ENCODE data around the gene SEPTIN10. TPM values are rescaled to one million over a fixed set of nuclear protein-coding genes. Genes with fewer than 3 reads are reported as not detected.

SEPTIN10 gene
- polyA plus RNA-seq, 2 donors = 44.8 to 45.9 TPM

DNA sequence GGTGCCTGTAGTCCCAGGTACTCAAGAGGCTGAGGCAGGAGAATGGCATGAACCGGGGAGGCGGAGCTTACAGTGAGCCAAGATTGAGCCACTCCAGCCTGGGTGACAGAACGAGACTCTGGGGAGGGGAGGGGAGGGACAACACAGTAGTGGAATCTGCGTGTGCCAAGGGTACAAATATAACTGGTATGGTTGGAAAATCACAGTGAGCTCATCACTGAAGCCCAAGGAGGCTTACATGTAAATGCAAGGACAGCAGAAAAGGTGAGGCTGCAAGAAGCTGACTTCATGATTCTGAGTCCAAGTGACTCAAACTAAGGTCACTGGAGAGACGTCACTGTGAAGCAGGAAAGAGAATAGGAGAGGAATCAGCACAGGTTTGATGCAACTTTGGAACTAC lies 9.2 kb downstream of the SEPTIN10 start:
- Histone ChIP-seq H3K27ac (ENCODE audit: low read depth in 2 of 2, low read length in 1 of 2) (peak overlapping the region; percentile 71 to 81), H3K36me3 (ENCODE audit: control insufficient read depth in 2 of 2, insufficient read depth in 2 of 2, low read length in 1 of 2) (no peaks in the 10 kb centered on the region), H3K4me3 (ENCODE audit: low read depth in 1 of 2, low read length in 2 of 2) (no peak overlapping the region), H3K4me1 (ENCODE audit: control insufficient read depth in 2 of 2, insufficient read depth in 2 of 2, low read length in 1 of 2) (no peaks in the 10 kb centered on the region), H3K9me3 (ENCODE audit: control insufficient read depth in 2 of 2, insufficient read depth in 1 of 2, low read depth in 1 of 2, low read length in 1 of 2) (no peaks in the 10 kb centered on the region), H3K27me3 (ENCODE audit: control insufficient read depth in 1 of 2, insufficient read depth in 2 of 2, low read length in 2 of 2) (no peaks in the 10 kb centered on the region)
- WGBS, 2 donors = 66 to 67% methylated on average over 5 of the region's 5 CpGs

DNA sequence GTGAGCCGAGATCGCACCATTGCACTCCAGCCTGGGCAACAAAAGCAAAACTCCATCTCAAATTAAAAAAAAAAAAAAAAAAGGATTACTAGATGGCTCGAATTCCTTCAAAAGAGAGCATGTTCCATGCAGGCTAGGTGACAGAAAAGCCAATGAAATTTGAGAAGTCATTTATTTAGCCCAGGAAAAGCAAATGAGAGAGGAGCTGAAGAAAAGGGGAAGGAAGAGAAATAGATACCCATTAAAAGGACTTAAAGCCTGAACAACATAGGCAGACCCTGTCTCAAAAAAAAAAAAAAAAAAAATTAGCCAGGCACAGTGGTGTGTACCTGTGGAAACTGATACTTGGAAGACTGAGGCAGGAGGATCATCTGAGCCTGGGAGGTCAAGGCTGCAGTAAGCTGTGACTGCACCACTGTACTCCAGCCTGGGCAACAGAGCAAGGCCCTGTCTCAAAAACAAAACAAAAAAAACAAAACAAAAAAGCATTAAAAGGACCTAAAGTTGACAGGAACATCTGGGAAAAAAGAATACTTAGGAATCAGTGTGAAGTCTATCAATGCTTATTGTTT lies 11.1 kb downstream of the SEPTIN10 start:
- H3K36me3 ChIP-seq (ENCODE audit: control insufficient read depth in 2 of 2, insufficient read depth in 2 of 2, low read length in 1 of 2) = no peaks in the 10 kb centered on the region
- 75 to 91% methylated on average over 3 of the region's 3 CpGs for WGBS, 2 donors
- H3K27me3 ChIP-seq (ENCODE audit: control insufficient read depth in 1 of 2, insufficient read depth in 2 of 2, low read length in 2 of 2) = no peaks in the 10 kb centered on the region
- no peak overlapping the region for H3K4me3 ChIP-seq (ENCODE audit: low read depth in 1 of 2, low read length in 2 of 2)
- H3K4me1 ChIP-seq (ENCODE audit: control insufficient read depth in 2 of 2, insufficient read depth in 2 of 2, low read length in 1 of 2) = no peaks in the 10 kb centered on the region
- H3K9me3 ChIP-seq (ENCODE audit: control insufficient read depth in 2 of 2, insufficient read depth in 1 of 2, low read depth in 1 of 2, low read length in 1 of 2) = no peaks in the 10 kb centered on the region
- no peak overlapping the region for H3K27ac ChIP-seq (ENCODE audit: low read depth in 2 of 2, low read length in 1 of 2)

DNA sequence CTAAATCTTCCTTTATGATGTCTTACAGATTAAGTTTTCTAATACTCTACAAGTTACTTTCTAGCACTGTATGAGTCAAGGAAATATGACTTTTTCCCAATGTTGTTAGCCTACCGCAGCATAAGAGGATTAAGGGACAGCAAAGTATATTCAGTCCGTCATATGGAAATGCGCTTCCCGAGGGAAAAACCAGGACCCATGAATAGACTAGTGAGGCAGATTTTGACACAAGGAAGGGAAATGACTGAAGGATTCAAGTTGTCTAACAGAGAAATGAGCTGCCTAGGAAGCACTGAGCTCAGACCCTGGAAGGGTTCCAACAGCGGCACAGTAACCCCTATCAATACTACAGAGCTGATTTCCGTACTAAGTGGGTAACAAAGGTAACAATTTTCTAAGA lies 12.0 kb downstream of the SEPTIN10 start:
- Histone ChIP-seq H3K27me3 (ENCODE audit: control insufficient read depth in 1 of 2, insufficient read depth in 2 of 2, low read length in 2 of 2) (no peaks in the 10 kb centered on the region), H3K9me3 (ENCODE audit: control insufficient read depth in 2 of 2, insufficient read depth in 1 of 2, low read depth in 1 of 2, low read length in 1 of 2) (no peaks in the 10 kb centered on the region), H3K36me3 (ENCODE audit: control insufficient read depth in 2 of 2, insufficient read depth in 2 of 2, low read length in 1 of 2) (no peaks in the 10 kb centered on the region), H3K4me3 (ENCODE audit: low read depth in 1 of 2, low read length in 2 of 2) (no peak overlapping the region), H3K4me1 (ENCODE audit: control insufficient read depth in 2 of 2, insufficient read depth in 2 of 2, low read length in 1 of 2) (no peaks in the 10 kb centered on the region), H3K27ac (ENCODE audit: low read depth in 2 of 2, low read length in 1 of 2) (no peak overlapping the region)
- WGBS, 2 donors = 69 to 73% methylated on average over 6 of the region's 6 CpGs

DNA sequence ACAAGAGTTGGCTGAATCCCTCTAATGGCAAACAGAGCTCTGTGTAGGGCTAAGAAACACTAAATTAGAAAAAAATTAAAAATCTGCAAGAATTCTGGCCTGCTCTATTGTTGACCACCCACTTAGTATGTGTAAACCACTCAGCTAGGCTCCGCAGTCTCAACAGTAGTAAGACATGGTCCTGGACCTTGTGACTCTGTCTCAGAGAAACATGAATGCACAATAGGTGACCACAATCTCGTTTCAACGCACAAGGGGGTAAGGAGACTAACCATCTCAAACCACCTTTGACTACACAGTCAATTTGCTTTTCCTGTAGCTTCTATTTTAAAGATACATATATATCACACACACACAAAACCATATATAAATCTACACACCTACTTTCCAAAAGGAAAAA lies 16.5 kb downstream of the SEPTIN10 start:
- no peak overlapping the region for H3K4me3 ChIP-seq (ENCODE audit: low read depth in 1 of 2, low read length in 2 of 2)
- H3K27ac ChIP-seq (ENCODE audit: low read depth in 2 of 2, low read length in 1 of 2) = no peak overlapping the region
- WGBS, 2 donors = 81 to 83% methylated on average over 3 of the region's 3 CpGs
- peaks cover 0 to 2% of the 10 kb centered on the region in 2 donors for H3K4me1 ChIP-seq (ENCODE audit: control insufficient read depth in 2 of 2, insufficient read depth in 2 of 2, low read length in 1 of 2)
- no peaks in the 10 kb centered on the region for H3K9me3 ChIP-seq (ENCODE audit: control insufficient read depth in 2 of 2, insufficient read depth in 1 of 2, low read depth in 1 of 2, low read length in 1 of 2)
- H3K36me3 ChIP-seq (ENCODE audit: control insufficient read depth in 2 of 2, insufficient read depth in 2 of 2, low read length in 1 of 2) = no peaks in the 10 kb centered on the region
- no peaks in the 10 kb centered on the region for H3K27me3 ChIP-seq (ENCODE audit: control insufficient read depth in 1 of 2, insufficient read depth in 2 of 2, low read length in 2 of 2)

- Histone ChIP-seq H3K4me1 (ENCODE audit: control insufficient read depth in 2 of 2, insufficient read depth in 2 of 2, low read length in 1 of 2) (peaks cover 0 to 2% of the 10 kb centered on the region in 2 donors), H3K36me3 (ENCODE audit: control insufficient read depth in 2 of 2, insufficient read depth in 2 of 2, low read length in 1 of 2) (no peaks in the 10 kb centered on the region), H3K27me3 (ENCODE audit: control insufficient read depth in 1 of 2, insufficient read depth in 2 of 2, low read length in 2 of 2) (no peaks in the 10 kb centered on the region), H3K9me3 (ENCODE audit: control insufficient read depth in 2 of 2, insufficient read depth in 1 of 2, low read depth in 1 of 2, low read length in 1 of 2) (no peaks in the 10 kb centered on the region), H3K4me3 (ENCODE audit: low read depth in 1 of 2, low read length in 2 of 2) (no peak overlapping the region), H3K27ac (ENCODE audit: low read depth in 2 of 2, low read length in 1 of 2) (no peak overlapping the region)
- 81 to 89% methylated on average over 4 of the region's 4 CpGs for WGBS, 2 donors
Measured at GRCh38 chr2:109595644-109596043, 18.1 kb downstream of the SEPTIN10 start.

- WGBS, 2 donors = 75 to 83% methylated on average over 16 of the region's 16 CpGs
- Histone ChIP-seq H3K4me3 (ENCODE audit: low read depth in 1 of 2, low read length in 2 of 2) (no peak overlapping the region), H3K9me3 (ENCODE audit: control insufficient read depth in 2 of 2, insufficient read depth in 1 of 2, low read depth in 1 of 2, low read length in 1 of 2) (no peaks in the 10 kb centered on the region), H3K27ac (ENCODE audit: low read depth in 2 of 2, low read length in 1 of 2) (no peak overlapping the region), H3K4me1 (ENCODE audit: control insufficient read depth in 2 of 2, insufficient read depth in 2 of 2, low read length in 1 of 2) (peaks cover 0 to 2% of the 10 kb centered on the region in 2 donors), H3K36me3 (ENCODE audit: control insufficient read depth in 2 of 2, insufficient read depth in 2 of 2, low read length in 1 of 2) (no peaks in the 10 kb centered on the region), H3K27me3 (ENCODE audit: control insufficient read depth in 1 of 2, insufficient read depth in 2 of 2, low read length in 2 of 2) (no peaks in the 10 kb centered on the region)
Measured at GRCh38 chr2:109594246-109594885, 19.4 kb downstream of the SEPTIN10 start.

DNA sequence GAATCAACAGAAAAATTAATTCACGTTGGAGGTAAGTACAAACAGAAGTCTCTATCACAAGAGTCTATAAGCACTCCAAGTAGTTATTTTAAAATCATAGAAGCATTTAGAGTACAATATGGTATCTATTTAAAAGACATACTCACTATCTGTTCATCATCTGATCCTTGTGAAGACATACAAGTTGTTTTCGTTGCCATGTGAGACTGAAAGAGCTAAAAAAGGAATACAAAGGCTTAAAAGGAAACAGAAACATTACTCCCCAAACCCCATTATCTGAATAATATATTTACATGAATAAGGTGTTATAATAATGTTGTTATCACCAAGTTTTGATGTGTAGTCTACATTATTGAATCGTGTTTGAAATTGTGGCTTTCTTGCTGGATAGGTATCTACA lies 20.9 kb downstream of the SEPTIN10 start:
- H3K4me3 ChIP-seq (ENCODE audit: low read depth in 1 of 2, low read length in 2 of 2) = no peak overlapping the region
- H3K4me1 ChIP-seq (ENCODE audit: control insufficient read depth in 2 of 2, insufficient read depth in 2 of 2, low read length in 1 of 2) = peaks cover 0 to 2% of the 10 kb centered on the region in 2 donors
- 90 to 93% methylated on average over 3 of the region's 3 CpGs for WGBS, 2 donors
- H3K27me3 ChIP-seq (ENCODE audit: control insufficient read depth in 1 of 2, insufficient read depth in 2 of 2, low read length in 2 of 2) = no peaks in the 10 kb centered on the region
- no peaks in the 10 kb centered on the region for H3K9me3 ChIP-seq (ENCODE audit: control insufficient read depth in 2 of 2, insufficient read depth in 1 of 2, low read depth in 1 of 2, low read length in 1 of 2)
- no peak overlapping the region for H3K27ac ChIP-seq (ENCODE audit: low read depth in 2 of 2, low read length in 1 of 2)
- peaks cover 0 to 2% of the 10 kb centered on the region in 2 donors for H3K36me3 ChIP-seq (ENCODE audit: control insufficient read depth in 2 of 2, insufficient read depth in 2 of 2, low read length in 1 of 2)

DNA sequence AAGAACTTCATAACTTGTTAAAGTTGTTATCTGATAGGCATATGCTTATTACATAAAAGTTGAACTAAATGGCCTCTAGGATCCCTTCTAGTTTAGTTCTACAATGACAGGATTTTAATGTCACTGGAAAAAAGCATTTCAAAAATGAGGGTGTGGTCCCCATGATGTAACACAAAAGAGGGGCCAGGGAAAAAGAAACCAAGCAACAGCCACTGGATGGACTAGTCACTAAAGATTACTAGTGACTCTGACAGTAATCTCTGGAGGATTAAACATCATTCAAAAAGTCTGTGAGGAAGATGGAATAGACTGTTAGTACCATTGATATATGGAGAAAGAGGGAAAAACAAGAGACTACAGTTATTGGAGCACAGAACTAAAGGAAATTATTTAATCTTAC lies 22.6 kb downstream of the SEPTIN10 start:
- peak overlapping the region in 1 of 2 donors; percentile 24 for H3K27ac ChIP-seq (ENCODE audit: low read depth in 2 of 2, low read length in 1 of 2)
- H3K4me3 ChIP-seq (ENCODE audit: low read depth in 1 of 2, low read length in 2 of 2) = no peak overlapping the region

DNA sequence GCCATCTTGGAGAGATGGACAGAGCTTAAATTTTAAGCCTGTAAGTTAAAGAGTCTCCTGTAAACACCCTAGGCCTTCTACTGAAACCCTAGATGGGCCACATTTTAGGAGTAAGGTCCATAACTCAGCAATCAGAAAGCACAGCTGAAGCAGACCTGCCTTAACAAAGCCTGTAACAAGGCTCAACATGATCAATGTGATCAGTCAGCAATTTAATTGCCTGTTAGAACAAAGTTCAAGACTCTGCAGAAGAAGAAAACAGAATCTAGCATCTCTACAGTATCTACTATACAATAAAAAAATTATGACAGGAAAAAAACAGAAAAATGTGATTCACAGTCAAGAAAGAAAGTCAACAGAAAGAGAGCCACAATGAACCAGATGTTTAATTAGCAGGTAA lies 27.1 kb downstream of the SEPTIN10 start:
- Histone ChIP-seq H3K27ac (ENCODE audit: low read depth in 2 of 2, low read length in 1 of 2) (no peak overlapping the region), H3K4me3 (ENCODE audit: low read depth in 1 of 2, low read length in 2 of 2) (no peak overlapping the region), H3K36me3 (ENCODE audit: control insufficient read depth in 2 of 2, insufficient read depth in 2 of 2, low read length in 1 of 2) (peaks cover 0 to 2% of the 10 kb centered on the region in 2 donors), H3K27me3 (ENCODE audit: control insufficient read depth in 1 of 2, insufficient read depth in 2 of 2, low read length in 2 of 2) (no peaks in the 10 kb centered on the region), H3K4me1 (ENCODE audit: control insufficient read depth in 2 of 2, insufficient read depth in 2 of 2, low read length in 1 of 2) (no peaks in the 10 kb centered on the region), H3K9me3 (ENCODE audit: control insufficient read depth in 2 of 2, insufficient read depth in 1 of 2, low read depth in 1 of 2, low read length in 1 of 2) (no peaks in the 10 kb centered on the region)

More for the DNA sequence above, 22.6 kb downstream of the SEPTIN10 start:
- Histone ChIP-seq H3K9me3 (ENCODE audit: control insufficient read depth in 2 of 2, insufficient read depth in 1 of 2, low read depth in 1 of 2, low read length in 1 of 2) (no peaks in the 10 kb centered on the region), H3K27me3 (ENCODE audit: control insufficient read depth in 1 of 2, insufficient read depth in 2 of 2, low read length in 2 of 2) (no peaks in the 10 kb centered on the region), H3K36me3 (ENCODE audit: control insufficient read depth in 2 of 2, insufficient read depth in 2 of 2, low read length in 1 of 2) (peaks cover 0 to 2% of the 10 kb centered on the region in 2 donors), H3K4me1 (ENCODE audit: control insufficient read depth in 2 of 2, insufficient read depth in 2 of 2, low read length in 1 of 2) (peaks cover 0 to 2% of the 10 kb centered on the region in 2 donors)
